K562 (cell line): ENCODE measurements around the gene SLC39A11. TPM values are rescaled to one million over a fixed set of nuclear protein-coding genes. Genes with fewer than 3 reads are reported as not detected.

Experiments
- ATAC-seq: fragments of 200-7000 bp; cut with Tn5 transposase; 3 replicates; pipeline ENCODE4 v1.9.1; 2020; ENCODE audit warnings: moderate library complexity
- BruUV-seq: library from RNA; stranded (reverse); fragments of 400-500 nt; replicated peaks from 2 replicates; lab custom pipeline; 2021; lab: Mats Ljungman, UMichigan
- CTCF ChIA-PET: fragments of 300-600 bp; formaldehyde crosslinking; extraction: SDS; loops from one replicate; lab custom pipeline; 2021; ENCODE audit warnings: low intra/inter-chr PET ratio; lab: Yijun Ruan, JAX
- POLR2A ChIA-PET: fragments of 300-600, 350-650 bp; sonication (Branson Sonifier 250); formaldehyde crosslinking; extraction: SDS; loops from one replicate; lab custom pipeline; 2021; ENCODE audit warnings: antibody characterized with exemption, inconsistent platforms; lab: Yijun Ruan, JAX
- DNase-seq, 4 experiments: peaks; one replicate each; pipeline versions ENCODE4 v3.0.0 to v3.0.0-alpha.2; 2011 to 2018; ENCODE audit warnings: low spot score in 3 of 4, mixed read lengths in 3 of 4; ENCODE audit errors: extremely low read depth in 1 of 4
- FAIRE-seq: peaks from 2 replicates; lab custom pipeline; 2011; peaks lifted over from hg19 to GRCh38; lab: Jason Lieb, UNC
- H2AFZ ChIP-seq: 2 replicates; pipeline ENCODE4 v1.6.0; 2011; ENCODE audit warnings: low read depth, low read length, control low read depth, inconsistent platforms
- H3K27ac ChIP-seq: fragments of 200-600 bp; 3 replicates; pipeline ENCODE4 v1.8.0; 2011; ENCODE audit warnings: low read depth, mild to moderate bottlenecking, control low read depth, inconsistent platforms, low read length, moderate library complexity, mixed read lengths; ENCODE audit errors: extremely low read depth
- H3K27me3 ChIP-seq, 2 experiments: fragments of 300-600 bp in 1 of 2; 2 replicates in 1 of 2; 3 replicates in 1 of 2; pipeline versions ENCODE4 v1.6.0 to v1.8.0; 2011; ENCODE audit warnings: inconsistent platforms in 2 of 2, low read length in 2 of 2, mild to moderate bottlenecking in 1 of 2, mixed read lengths in 1 of 2, moderate library complexity in 1 of 2; ENCODE audit not compliant: control insufficient read depth in 2 of 2, insufficient read depth in 2 of 2
- H3K36me3 ChIP-seq: fragments of 300-600 bp; 3 replicates; pipeline ENCODE4 v1.8.0; 2011; ENCODE audit warnings: mild to moderate bottlenecking, low read length, inconsistent platforms; ENCODE audit not compliant: control insufficient read depth, insufficient read depth
- H3K4me1 ChIP-seq, 2 experiments: fragments of 200-600 bp in 1 of 2; replicated peaks in 1 of 2; 2 replicates in 1 of 2; 3 replicates in 1 of 2; pipeline versions ENCODE4 v1.5.1 to v1.8.0; 2011; ENCODE audit warnings: inconsistent platforms in 2 of 2, low read length in 2 of 2, mild to moderate bottlenecking in 1 of 2, mixed read lengths in 1 of 2, moderate library complexity in 1 of 2; ENCODE audit not compliant: control insufficient read depth in 2 of 2, insufficient read depth in 2 of 2
- H3K4me2 ChIP-seq: 2 replicates; pipeline ENCODE4 v1.6.1; 2011; ENCODE audit warnings: low read length, control low read depth, inconsistent platforms, mixed read lengths; ENCODE audit not compliant: insufficient read depth
- H3K4me3 ChIP-seq: fragments of 200-600 bp; sonication (generic), shearing (Covaris generic); 2 replicates; pipeline ENCODE4 v1.5.1; 2016; ENCODE audit warnings: control low read depth, inconsistent platforms
- H3K79me2 ChIP-seq: fragments of 200-600 bp; 3 replicates; pipeline ENCODE4 v1.8.0; 2011; ENCODE audit warnings: low read length, inconsistent platforms; ENCODE audit not compliant: control insufficient read depth, insufficient read depth
- H3K9ac ChIP-seq, 2 experiments: 2 replicates each; pipeline versions ENCODE4 v1.6.0 to v1.6.1; 2011; ENCODE audit warnings: low read depth in 2 of 2, low read length in 2 of 2, control low read depth in 1 of 2, inconsistent platforms in 1 of 2, mild to moderate bottlenecking in 1 of 2, mixed read lengths in 1 of 2; ENCODE audit not compliant: insufficient read depth in 1 of 2
- H3K9me1 ChIP-seq: one replicate; pipeline ENCODE4 v1.6.0; 2011; ENCODE audit warnings: inconsistent platforms, mild to moderate bottlenecking, low read length, moderate library complexity; ENCODE audit not compliant: control insufficient read depth, insufficient read depth
- H3K9me3 ChIP-seq: replicated peaks from 2 replicates; pipeline ENCODE4 v1.5.1; 2011; ENCODE audit warnings: low read depth, low read length, inconsistent platforms; ENCODE audit not compliant: control insufficient read depth, insufficient read depth
- H4K20me1 ChIP-seq: replicated peaks from 2 replicates; pipeline ENCODE4 v1.6.1; 2011; ENCODE audit warnings: low read length, inconsistent platforms, mixed read lengths; ENCODE audit not compliant: control insufficient read depth, insufficient read depth
- HMG20B ChIP-seq: fragments of 250-450 bp; sonication (Bioruptor Pico); IDR thresholded peaks from 2 replicates; pipeline ENCODE4 v1.5.0; 2021; ENCODE audit warnings: mild to moderate bottlenecking
- PATZ1 ChIP-seq: fragments of 250-450 bp; sonication (Bioruptor Pico); IDR thresholded peaks from 2 replicates; pipeline ENCODE4 v1.5.0; 2020; ENCODE audit warnings: mild to moderate bottlenecking, borderline replicate concordance
- TBL1XR1 ChIP-seq, 2 experiments: IDR thresholded peaks; 2 replicates each; pipeline ENCODE4 v1.6.1; 2012; ENCODE audit warnings: improper control_type of control experiment in 2 of 2, low read length in 2 of 2, mild to moderate bottlenecking in 1 of 2
- ZNF551 ChIP-seq: fragments of 250-450 bp; sonication (Bioruptor Pico); IDR thresholded peaks from 2 replicates; pipeline ENCODE4 v1.5.0; 2021; ENCODE audit warnings: mild to moderate bottlenecking, moderate library complexity
- WGBS: fragments of 100-300 bp; shearing (Covaris generic); methylation state at CpG from one replicate; pipeline ENCODE4 v1.1.6; 2016; ENCODE audit warnings: low coverage, mixed read lengths; ENCODE audit not compliant: insufficient coverage; ENCODE audit errors: missing lambda C conversion rate; 5-methylcytosine and 5-hydroxymethylcytosine counted together
- in situ Hi-C: fragments of 300-500 bp; cut with MboI; formaldehyde crosslinking; loops from 4 replicates; pipeline ENCODE4 v1.15.0; 2018; ENCODE audit warnings: inconsistent platforms, mixed read lengths
- intact Hi-C: fragments of 100-400 bp; cut with micrococcal nuclease; formaldehyde crosslinking; loops from 2 replicates; pipeline ENCODE4 v1.14.2; 2022
- polyA plus RNA-seq, 8 experiments: library from polyadenylated mRNA; depleted of rRNA in 4 of 8; stranded (reverse) in 5 of 8; unstranded in 3 of 8; fragments of >200 nt; fragmentation: Nextera tagmentation in 2 of 8; fragmentation: Illumina TruSeq in 1 of 8; extraction: Ambion mirVana in 2 of 8; extraction: Trizol in 1 of 8; gene quantifications; 2 replicates each; pipeline versions ENCODE4 v1.2.1 to v1.2.3, GENCODE V29; 2011 to 2014; ENCODE audit warnings: inconsistent platforms in 1 of 8, missing spikeins in 1 of 8
- total RNA-seq, 7 experiments: library from RNA; depleted of rRNA in 6 of 7; stranded (reverse); fragments of >200 nt in 6 of 7; fragmentation: Illumina TruSeq in 2 of 7; extraction: Trizol in 2 of 7; gene quantifications; 2 replicates each; pipeline versions ENCODE4 v1.2.1 to v1.2.3, GENCODE V29; 2011 to 2021; ENCODE audit warnings: low replicate concordance in 1 of 7

SLC39A11 gene
- total and polyA plus RNA-seq, 9 of the 15 experiments (the other 6 are each of a cell fraction or from before 2014, with no cell fraction given), result 10.5 to 26.4 (median 13.4) TPM

- FAIRE-seq (no peak), ATAC-seq (no peak), DNase-seq (no peak)
- ChIA-PET CTCF (no interaction called here), POLR2A (no interaction called here)
- Histone ChIP-seq H3K4me1 (no peaks in the 10 kb centered on the region; a peak in 1 of 5 replicates), H2AFZ (no peak overlapping the region), H3K4me3 (no peak overlapping the region), H4K20me1 (no peaks in the 10 kb centered on the region)
- intact Hi-C loops (no loop called here), in situ Hi-C loops (no loop called here)
- no peak for TF ChIP-seq ZNF551 (CRISPR knock-in tag)
- no peak for TF ChIP-seq TBL1XR1 (IDR thresholded peaks at IDR 0.05; ENCODE audit: low read length in 2 of 2)
- no peak for TF ChIP-seq PATZ1 (CRISPR knock-in tag)
- TF ChIP-seq HMG20B (CRISPR knock-in tag), result no peak
- TF ChIP-seq, all 486 proteins: peak for 0
- Histone ChIP-seq H3K9me1 (no peaks in the 10 kb centered on the region), H3K27me3 (no peaks in the 10 kb centered on the region), H3K79me2 (no peaks in the 10 kb centered on the region), H3K27ac (no peak overlapping the region), H3K36me3 (no peaks in the 10 kb centered on the region), H3K9ac (no peak overlapping the region; a peak in 1 of 4 replicates), H3K4me2 (no peak overlapping the region), H3K9me3 (no peaks in the 10 kb centered on the region)
- no TSS peak for BruUV-seq
- 74% methylated on average over 5 of the region's 5 CpGs for WGBS
These were observed 29.8 kb downstream of the SLC39A11 start for GRCh38 chr17:73062726-73063125.
